Activated naive CD4-positive, alpha-beta T cell treated with Interleukin-2 at 50 U/mL for 16 hours (primary cell): Measurements from ENCODE around the gene PDK3.

Source experiments
- DNase-seq: peaks from one replicate; pipeline ENCODE4 v3.0.0-alpha.2; 2020

PDK3 gene

DNA sequence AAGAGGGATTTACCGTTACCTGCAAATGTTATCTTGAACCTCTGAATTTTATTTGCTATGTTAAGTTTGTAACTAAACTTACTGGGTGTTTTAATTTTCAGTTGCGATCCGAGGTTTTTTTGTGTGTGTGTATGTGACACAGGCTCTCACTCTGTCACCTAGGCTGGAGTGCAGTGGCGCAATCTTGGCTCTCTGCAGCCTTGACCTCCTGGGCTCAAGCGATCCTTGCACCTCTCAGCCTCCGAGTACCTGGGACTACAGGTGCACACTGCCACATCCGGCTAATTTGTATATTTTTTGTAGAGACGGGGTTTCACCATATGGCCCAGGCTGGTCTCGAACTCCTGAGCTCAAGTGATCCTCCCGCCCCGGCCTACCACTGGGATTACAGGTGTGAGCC lies 18.5 kb downstream of the PDK3 start:
- DNase-seq, result no peak

DNA sequence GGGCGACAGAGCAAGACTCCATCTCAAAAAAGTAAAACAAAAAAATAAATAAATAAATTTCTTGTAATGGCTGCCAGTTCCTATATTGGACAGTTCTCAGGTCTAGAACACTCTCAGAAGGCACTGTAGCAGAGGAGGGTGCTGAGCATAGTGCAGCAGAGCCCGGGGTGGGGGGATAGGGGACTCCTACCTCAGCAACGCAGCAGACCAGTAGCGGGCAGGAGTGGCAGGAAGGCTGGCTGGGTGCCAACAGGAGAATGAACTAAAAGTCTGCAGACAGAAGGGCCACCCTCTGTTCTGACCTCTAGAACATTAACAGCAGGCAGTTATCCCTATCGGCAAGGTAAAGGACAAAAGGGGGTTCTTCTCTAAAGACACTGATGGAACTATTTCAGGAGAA lies 20.2 kb downstream of the PDK3 start:
- DNase-seq, result no peak

DNA sequence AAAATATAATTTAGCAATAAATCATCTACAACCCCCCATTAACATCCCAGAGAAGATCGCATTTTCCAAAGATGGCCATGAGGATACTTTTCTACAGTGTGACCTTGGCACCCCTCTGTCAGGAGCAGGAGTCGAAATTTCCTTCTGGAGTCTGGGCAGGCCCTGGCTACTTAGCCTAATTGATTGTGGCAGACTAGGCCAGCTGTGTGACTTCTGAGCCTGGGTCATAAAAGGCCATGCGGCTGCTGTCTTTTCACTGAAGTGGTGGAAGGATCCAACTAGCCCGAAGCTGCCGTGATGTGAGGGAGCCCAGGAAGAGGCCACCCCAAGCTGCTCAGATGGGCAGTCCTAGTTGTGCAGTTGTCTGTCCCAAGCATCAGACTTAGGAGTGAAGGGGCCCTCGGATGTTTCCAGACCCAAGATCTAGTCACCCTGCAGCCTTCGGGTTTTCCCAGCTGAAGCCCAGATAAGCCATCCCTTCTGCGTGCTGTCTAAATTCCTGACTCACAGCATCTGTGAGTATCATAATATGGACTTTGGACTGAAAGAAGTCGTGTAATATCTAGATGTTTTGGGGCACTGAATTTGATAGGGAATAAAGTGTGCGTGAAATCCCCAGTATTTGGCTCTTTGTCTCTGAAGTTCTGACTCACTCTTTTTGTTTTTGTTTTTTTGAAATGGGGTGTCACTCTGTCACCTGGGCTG lies 21.0 kb downstream of the PDK3 start:
- DNase-seq, result no peak

- DNase-seq, result no peak
These were observed 22.5 kb downstream of the PDK3 start for GRCh38 chrX:24487571-24487970.

GRCh38 chrX:24491741-24492140 lies 26.7 kb downstream of the PDK3 start:
- DNase-seq, result no peak

GRCh38 chrX:24493740-24494581 lies 28.9 kb downstream of the PDK3 start:
- DNase-seq, result no peak

DNA sequence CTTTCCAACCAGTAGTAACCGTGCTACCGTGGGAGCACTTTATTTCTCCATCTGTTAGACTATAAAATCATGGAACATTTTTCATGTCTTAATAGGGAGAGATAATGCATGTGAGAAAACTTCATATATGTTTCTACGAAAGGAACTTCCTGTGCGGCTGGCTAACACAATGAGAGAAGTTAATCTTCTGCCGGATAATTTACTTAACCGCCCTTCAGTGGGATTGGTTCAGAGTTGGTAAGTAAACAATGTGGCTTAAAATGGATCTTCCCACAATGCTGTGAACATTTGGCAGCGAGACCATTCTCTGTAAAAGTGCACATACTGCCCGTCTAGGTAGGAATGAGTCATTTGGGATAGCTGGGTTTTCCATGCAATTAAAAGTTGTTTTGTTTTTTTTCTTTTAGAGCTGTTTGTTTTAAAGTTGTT lies 29.6 kb downstream of the PDK3 start:
- no peak for DNase-seq

- no peak for DNase-seq
These were observed 30.6 kb downstream of the PDK3 start for GRCh38 chrX:24495700-24496099.

GRCh38 chrX:24498181-24498580 lies 33.1 kb downstream of the PDK3 start:
- peak; percentile 28 for DNase-seq

- DNase-seq, result no peak
These were observed 33.9 kb downstream of the PDK3 start for GRCh38 chrX:24498975-24499374.

GRCh38 chrX:24506082-24506481 lies 41.0 kb downstream of the PDK3 start:
- DNase-seq, result peak; percentile 2

DNA sequence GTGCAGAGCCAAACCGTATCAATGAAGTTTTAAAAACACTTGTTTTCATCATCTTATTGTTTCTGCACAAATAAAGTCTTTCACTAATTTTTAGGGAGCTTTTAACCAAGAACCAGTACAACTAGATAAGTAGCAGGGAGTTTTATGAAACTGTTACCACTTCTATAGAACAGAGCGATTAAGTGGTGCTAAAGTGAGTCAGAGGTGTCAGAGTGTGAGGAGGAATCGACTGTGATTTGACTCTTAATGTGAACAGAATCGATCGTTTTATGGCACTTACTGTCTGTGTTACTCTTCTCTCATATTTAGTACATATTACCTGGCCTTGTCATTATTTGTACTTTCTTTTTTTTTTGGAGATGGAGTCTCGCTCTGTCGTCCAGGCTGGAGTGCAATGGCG lies 43.3 kb downstream of the PDK3 start:
- no peak for DNase-seq

- peak; percentile 38 for DNase-seq
These were observed 48.3 kb downstream of the PDK3 start for GRCh38 chrX:24513416-24513815.

GRCh38 chrX:24515447-24515846 lies 50.4 kb downstream of the PDK3 start:
- no peak for DNase-seq

GRCh38 chrX:24520472-24520871 lies 55.4 kb downstream of the PDK3 start:
- no peak for DNase-seq

GRCh38 chrX:24525455-24525854 lies 60.4 kb downstream of the PDK3 start:
- no peak for DNase-seq

- no peak for DNase-seq
These were observed 61.5 kb downstream of the PDK3 start for GRCh38 chrX:24526616-24527015.

DNA sequence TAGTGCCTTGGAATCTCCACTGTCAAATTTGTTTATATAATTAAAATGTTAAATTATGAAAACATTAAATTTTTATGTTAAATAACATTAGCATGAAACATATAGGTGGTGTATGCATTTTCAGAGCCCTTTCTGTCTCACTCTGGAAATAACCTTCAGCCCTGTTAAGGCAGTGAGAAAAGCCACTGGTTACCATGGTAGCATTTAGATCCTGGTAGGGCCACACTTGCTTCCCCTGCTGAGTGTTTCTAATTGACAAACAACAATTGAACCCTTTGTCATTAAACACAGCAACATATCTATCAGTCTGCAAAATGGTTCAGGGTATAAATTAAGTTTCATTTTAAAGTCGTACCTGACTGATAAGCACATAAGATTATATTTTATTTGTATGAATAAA lies 63.5 kb downstream of the PDK3 start:
- no peak for DNase-seq

DNA sequence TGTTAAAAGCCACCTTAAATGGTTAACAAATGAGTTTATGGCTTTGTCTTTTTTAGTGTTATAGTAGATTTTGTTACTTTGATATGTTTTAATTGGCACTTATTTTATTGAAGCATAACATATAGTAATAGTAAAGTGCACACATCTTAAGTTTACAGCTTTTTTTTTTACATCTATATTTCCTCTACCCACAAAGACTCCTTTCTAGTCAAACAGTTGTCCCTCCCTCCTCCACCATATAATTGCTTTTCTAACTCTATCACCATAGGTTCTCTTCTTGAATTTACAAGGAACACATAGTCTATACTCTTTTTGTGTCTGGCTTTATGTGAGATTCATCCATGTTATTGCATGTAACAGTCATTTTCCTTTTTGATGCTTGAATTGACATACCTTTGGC lies 71.5 kb downstream of the PDK3 start:
- no peak for DNase-seq

DNA sequence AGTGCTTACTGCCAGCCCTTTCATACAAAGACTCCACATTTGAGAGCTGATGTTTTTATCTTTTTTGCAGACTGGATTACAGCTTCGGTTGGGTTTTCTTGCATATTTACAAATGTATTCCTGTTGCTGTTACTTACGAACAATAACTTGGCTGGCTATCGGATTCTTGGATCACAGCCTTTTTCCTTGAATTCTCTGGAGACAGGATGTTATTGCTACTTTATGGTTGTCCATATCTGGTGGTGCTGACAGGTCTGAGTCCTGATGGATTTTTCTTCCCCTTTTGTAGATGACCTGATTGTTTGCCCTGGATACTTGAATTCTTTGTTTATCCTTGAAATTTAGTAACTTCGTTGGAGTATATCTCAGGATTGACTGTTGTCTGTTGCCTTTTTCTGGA lies 77.7 kb downstream of the PDK3 start:
- no peak for DNase-seq

- no peak for DNase-seq
These were observed 82.9 kb downstream of the PDK3 start for GRCh38 chrX:24547961-24548360.

GRCh38 chrX:24550166-24550565 lies 85.1 kb downstream of the PDK3 start:
- DNase-seq, result no peak

- DNase-seq, result no peak
These were observed 87.9 kb downstream of the PDK3 start for GRCh38 chrX:24553011-24553410.

GRCh38 chrX:24561121-24561520 lies 96.0 kb downstream of the PDK3 start:
- DNase-seq, result no peak
